SK-N-SH (cell line): Measurements from ENCODE around the gene DYNC1H1. TPM values are rescaled to one million over a fixed set of nuclear protein-coding genes. Genes with fewer than 3 reads are reported as not detected.

Experiments used
- CTCF ChIA-PET: fragments of 300-600, 350-600 bp; formaldehyde crosslinking; extraction: SDS; loops from one replicate; lab custom pipeline; 2021; lab: Yijun Ruan, JAX
- POLR2A ChIA-PET: fragments of 350-600 bp; sonication (Branson Sonifier 250); formaldehyde crosslinking; extraction: SDS; loops from one replicate; lab custom pipeline; 2020; ENCODE audit warnings: antibody characterized with exemption, inconsistent platforms; lab: Yijun Ruan, JAX
- DNase-seq: peaks from one replicate; pipeline ENCODE4 v3.0.0; 2012
- H2AFZ ChIP-seq: fragments of 200-600 bp; sonication (generic); 2 replicates; pipeline ENCODE4 v1.8.1; 2016; ENCODE audit warnings: antibody characterized with exemption, mild to moderate bottlenecking, low read depth
- H3F3A ChIP-seq: fragments of 200-600 bp; sonication (generic); replicated peaks from 2 replicates; pipeline ENCODE3; 2016; ENCODE audit warnings: antibody characterized with exemption, mild to moderate bottlenecking; ENCODE audit not compliant: insufficient read depth
- H3K27ac ChIP-seq, 2 experiments: fragments of 200-500 bp in 1 of 2; fragments of 200-600 bp in 1 of 2; sonication (Bioruptor generic) in 1 of 2; sonication (generic), shearing (Covaris generic) in 1 of 2; 2 replicates each; pipeline versions ENCODE4 v1.5.1 to v1.6.1; 2014 to 2016; ENCODE audit warnings: low read depth in 2 of 2, inconsistent platforms in 1 of 2, low read length in 1 of 2, mild to moderate bottlenecking in 1 of 2, mixed read lengths in 1 of 2
- H3K27me3 ChIP-seq: fragments of 200-600 bp; sonication (generic), shearing (Covaris generic); 2 replicates; pipeline ENCODE4 v1.6.1; 2016; ENCODE audit warnings: mixed run types; ENCODE audit not compliant: insufficient read depth
- H3K36me3 ChIP-seq, 2 experiments: fragments of 200-500 bp in 1 of 2; fragments of 200-600 bp in 1 of 2; sonication (Bioruptor generic) in 1 of 2; sonication (generic) in 1 of 2; replicated peaks in 1 of 2; 2 replicates each; pipeline versions ENCODE3 to v1.5.1; 2014 to 2016; ENCODE audit warnings: low read length in 1 of 2, mild to moderate bottlenecking in 1 of 2; ENCODE audit not compliant: insufficient read depth in 2 of 2, control insufficient read depth in 1 of 2
- H3K4me1 ChIP-seq, 2 experiments: fragments of 200-500 bp in 1 of 2; fragments of 200-600 bp in 1 of 2; sonication (Bioruptor generic) in 1 of 2; sonication (generic), shearing (Covaris generic) in 1 of 2; 2 replicates each; pipeline versions ENCODE4 v1.5.1 to v1.6.1; 2014 to 2016; ENCODE audit warnings: low read depth in 1 of 2, low read length in 1 of 2, mixed run types in 1 of 2; ENCODE audit not compliant: insufficient read depth in 2 of 2, control insufficient read depth in 1 of 2
- H3K4me2 ChIP-seq: fragments of 200-600 bp; sonication (generic), shearing (Covaris generic); 2 replicates; pipeline ENCODE4 v1.6.1; 2017; ENCODE audit warnings: mixed run types
- H3K4me3 ChIP-seq, 2 experiments: fragments of 200-500 bp in 1 of 2; fragments of 200-600 bp in 1 of 2; sonication (Bioruptor generic) in 1 of 2; sonication (generic), shearing (Covaris generic) in 1 of 2; 2 replicates each; pipeline versions ENCODE4 v1.5.1 to v1.8.1; 2014 to 2016; ENCODE audit warnings: low read depth in 2 of 2, inconsistent platforms in 1 of 2, low read length in 1 of 2, mild to moderate bottlenecking in 1 of 2, mixed read lengths in 1 of 2, moderate library complexity in 1 of 2
- H3K79me2 ChIP-seq: fragments of 200-600 bp; sonication (generic); 2 replicates; pipeline ENCODE4 v1.8.1; 2017; ENCODE audit warnings: mild to moderate bottlenecking; ENCODE audit not compliant: insufficient read depth
- H3K9ac ChIP-seq: fragments of 200-600 bp; sonication (generic); 2 replicates; pipeline ENCODE4 v1.6.1; 2017; ENCODE audit warnings: mixed run types
- H3K9me2 ChIP-seq: fragments of 200-600 bp; sonication (generic); 2 replicates; pipeline ENCODE4 v1.6.1; 2017; ENCODE audit warnings: mixed run types
- H3K9me3 ChIP-seq: fragments of 200-600 bp; sonication (generic); 2 replicates; pipeline ENCODE4 v1.6.1; 2017; ENCODE audit warnings: mixed run types, mild to moderate bottlenecking, moderate library complexity
- H4K20me1 ChIP-seq: fragments of 200-600 bp; sonication (generic); 2 replicates; pipeline ENCODE4 v1.6.1; 2017; ENCODE audit warnings: mild to moderate bottlenecking, mixed run types; ENCODE audit not compliant: insufficient read depth
- JUND ChIP-seq: IDR thresholded peaks from 2 replicates; pipeline ENCODE4 v1.4.0; 2012
- MEF2A ChIP-seq: IDR thresholded peaks from 2 replicates; pipeline ENCODE4 v1.4.0; 2012; ENCODE audit warnings: low read depth, borderline replicate concordance
- NFIC ChIP-seq: IDR thresholded peaks from 2 replicates; pipeline ENCODE4 v1.4.0; 2012; ENCODE audit warnings: borderline replicate concordance
- RCOR1 ChIP-seq: fragments of 150-350 bp; IDR thresholded peaks from 2 replicates; pipeline ENCODE4 v1.6.1; 2017; ENCODE audit warnings: antibody characterized with exemption, low read length
- TAF1 ChIP-seq: IDR thresholded peaks from 2 replicates; pipeline ENCODE4 v1.6.1; 2012; ENCODE audit warnings: low read depth, mild to moderate bottlenecking, low read length, moderate library complexity, borderline replicate concordance
- YY1 ChIP-seq: IDR thresholded peaks from 2 replicates; pipeline ENCODE4 v1.4.0; 2012; ENCODE audit warnings: low read depth, mild to moderate bottlenecking
- WGBS: methylation state at CpG from one replicate; pipeline ENCODE4 v1.1.6; 2017; ENCODE audit warnings: low lambda C conversion rate; 5-methylcytosine and 5-hydroxymethylcytosine counted together
- polyA plus RNA-seq, 3 experiments: library from polyadenylated mRNA; depleted of rRNA; stranded (reverse); fragments of >200 nt; gene quantifications; 2 replicates each; pipeline ENCODE4 v1.2.3, GENCODE V29; 2012
- TF ChIP-seq, protein P1 (sequence below): fragments of 200-600 bp; sonication (generic); IDR thresholded peaks from 2 replicates; pipeline ENCODE4 v1.6.1; 2017; ENCODE audit warnings: antibody characterized with exemption, mild to moderate bottlenecking, moderate library complexity
- TF ChIP-seq, protein P2 (sequence below): fragments of 150-350 bp; IDR thresholded peaks from 2 replicates; pipeline ENCODE4 v1.6.1; 2016; ENCODE audit warnings: mild to moderate bottlenecking, low read depth, low read length
- TF ChIP-seq, protein P3 (sequence below): IDR thresholded peaks from 2 replicates; pipeline ENCODE4 v1.4.0; 2012; ENCODE audit warnings: low read depth, borderline replicate concordance
- TF ChIP-seq, protein P4 (sequence below): IDR thresholded peaks from 2 replicates; pipeline ENCODE4 v1.4.0; 2012; ENCODE audit warnings: low read depth, borderline replicate concordance
- TF ChIP-seq, protein P5 (sequence below): IDR thresholded peaks from 2 replicates; pipeline ENCODE4; 2012
- TF ChIP-seq, protein P6 (sequence below): IDR thresholded peaks from 2 replicates; pipeline ENCODE4 v1.4.0; 2012; ENCODE audit warnings: low read depth

Gene DYNC1H1
- polyA plus RNA-seq, 1 of the 3 experiments (the other 2 are of a cell fraction): 140 TPM

DNA sequence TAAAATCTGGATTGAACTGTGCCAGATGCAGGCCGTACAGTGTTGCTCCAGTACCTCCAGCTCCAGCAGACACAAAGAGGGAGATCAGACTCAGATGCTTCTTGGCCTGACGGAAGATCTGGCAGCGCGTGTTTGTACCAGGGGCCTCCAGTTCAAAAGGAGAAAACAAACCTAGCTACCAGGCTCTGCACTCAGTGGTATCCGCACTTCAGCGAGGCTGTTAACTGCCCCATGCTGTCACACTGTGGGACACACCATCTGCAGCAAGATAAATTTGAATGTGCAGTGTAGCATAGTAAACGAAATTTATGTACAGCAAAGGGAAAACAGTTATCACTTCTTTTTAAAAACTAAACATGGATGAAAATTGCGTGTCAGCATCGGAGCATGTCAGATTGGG lies 5.1 kb downstream of the DYNC1H1 start:
- Histone ChIP-seq H3F3A (peaks cover 22% of the 10 kb centered on the region), H3K79me2 (peaks cover 96% of the 10 kb centered on the region), H2AFZ (no peak overlapping the region), H3K4me1 (peaks cover 15 to 27% of the 10 kb centered on the region in 2 experiments), H3K9me2 (no peaks in the 10 kb centered on the region), H4K20me1 (peaks cover 60% of the 10 kb centered on the region), H3K27ac (peak overlapping the region in 1 of 2 experiments; percentile 99; a peak in 1 of 4 replicates), H3K4me2 (no peak overlapping the region), H3K36me3 (peaks cover 9 to 27% of the 10 kb centered on the region in 2 experiments), H3K9me3 (no peaks in the 10 kb centered on the region), H3K9ac (no peak overlapping the region), H3K4me3 (no peak overlapping the region), H3K27me3 (no peaks in the 10 kb centered on the region)
- CTCF ChIA-PET: interaction anchor here (0.6 to 2.8 kb wide), 3 partner anchors 9 to 367 kb away, joined by 3 to 10 read pairs (median 3); no protein-coding TSS in a partner anchor
- POLR2A ChIA-PET: no interaction called here
- TF ChIP-seq TAF1 (no peak), YY1 (no peak), NFIC (no peak), JUND (no peak), RCOR1 (no peak), MEF2A (no peak)
- TF ChIP-seq, protein P1, sequence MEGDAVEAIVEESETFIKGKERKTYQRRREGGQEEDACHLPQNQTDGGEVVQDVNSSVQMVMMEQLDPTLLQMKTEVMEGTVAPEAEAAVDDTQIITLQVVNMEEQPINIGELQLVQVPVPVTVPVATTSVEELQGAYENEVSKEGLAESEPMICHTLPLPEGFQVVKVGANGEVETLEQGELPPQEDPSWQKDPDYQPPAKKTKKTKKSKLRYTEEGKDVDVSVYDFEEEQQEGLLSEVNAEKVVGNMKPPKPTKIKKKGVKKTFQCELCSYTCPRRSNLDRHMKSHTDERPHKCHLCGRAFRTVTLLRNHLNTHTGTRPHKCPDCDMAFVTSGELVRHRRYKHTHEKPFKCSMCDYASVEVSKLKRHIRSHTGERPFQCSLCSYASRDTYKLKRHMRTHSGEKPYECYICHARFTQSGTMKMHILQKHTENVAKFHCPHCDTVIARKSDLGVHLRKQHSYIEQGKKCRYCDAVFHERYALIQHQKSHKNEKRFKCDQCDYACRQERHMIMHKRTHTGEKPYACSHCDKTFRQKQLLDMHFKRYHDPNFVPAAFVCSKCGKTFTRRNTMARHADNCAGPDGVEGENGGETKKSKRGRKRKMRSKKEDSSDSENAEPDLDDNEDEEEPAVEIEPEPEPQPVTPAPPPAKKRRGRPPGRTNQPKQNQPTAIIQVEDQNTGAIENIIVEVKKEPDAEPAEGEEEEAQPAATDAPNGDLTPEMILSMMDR: no peak
- TF ChIP-seq, protein P2, sequence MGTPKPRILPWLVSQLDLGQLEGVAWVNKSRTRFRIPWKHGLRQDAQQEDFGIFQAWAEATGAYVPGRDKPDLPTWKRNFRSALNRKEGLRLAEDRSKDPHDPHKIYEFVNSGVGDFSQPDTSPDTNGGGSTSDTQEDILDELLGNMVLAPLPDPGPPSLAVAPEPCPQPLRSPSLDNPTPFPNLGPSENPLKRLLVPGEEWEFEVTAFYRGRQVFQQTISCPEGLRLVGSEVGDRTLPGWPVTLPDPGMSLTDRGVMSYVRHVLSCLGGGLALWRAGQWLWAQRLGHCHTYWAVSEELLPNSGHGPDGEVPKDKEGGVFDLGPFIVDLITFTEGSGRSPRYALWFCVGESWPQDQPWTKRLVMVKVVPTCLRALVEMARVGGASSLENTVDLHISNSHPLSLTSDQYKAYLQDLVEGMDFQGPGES: no peak
- TF ChIP-seq, protein P3, sequence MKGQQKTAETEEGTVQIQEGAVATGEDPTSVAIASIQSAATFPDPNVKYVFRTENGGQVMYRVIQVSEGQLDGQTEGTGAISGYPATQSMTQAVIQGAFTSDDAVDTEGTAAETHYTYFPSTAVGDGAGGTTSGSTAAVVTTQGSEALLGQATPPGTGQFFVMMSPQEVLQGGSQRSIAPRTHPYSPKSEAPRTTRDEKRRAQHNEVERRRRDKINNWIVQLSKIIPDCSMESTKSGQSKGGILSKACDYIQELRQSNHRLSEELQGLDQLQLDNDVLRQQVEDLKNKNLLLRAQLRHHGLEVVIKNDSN: no peak
- TF ChIP-seq, protein P4, sequence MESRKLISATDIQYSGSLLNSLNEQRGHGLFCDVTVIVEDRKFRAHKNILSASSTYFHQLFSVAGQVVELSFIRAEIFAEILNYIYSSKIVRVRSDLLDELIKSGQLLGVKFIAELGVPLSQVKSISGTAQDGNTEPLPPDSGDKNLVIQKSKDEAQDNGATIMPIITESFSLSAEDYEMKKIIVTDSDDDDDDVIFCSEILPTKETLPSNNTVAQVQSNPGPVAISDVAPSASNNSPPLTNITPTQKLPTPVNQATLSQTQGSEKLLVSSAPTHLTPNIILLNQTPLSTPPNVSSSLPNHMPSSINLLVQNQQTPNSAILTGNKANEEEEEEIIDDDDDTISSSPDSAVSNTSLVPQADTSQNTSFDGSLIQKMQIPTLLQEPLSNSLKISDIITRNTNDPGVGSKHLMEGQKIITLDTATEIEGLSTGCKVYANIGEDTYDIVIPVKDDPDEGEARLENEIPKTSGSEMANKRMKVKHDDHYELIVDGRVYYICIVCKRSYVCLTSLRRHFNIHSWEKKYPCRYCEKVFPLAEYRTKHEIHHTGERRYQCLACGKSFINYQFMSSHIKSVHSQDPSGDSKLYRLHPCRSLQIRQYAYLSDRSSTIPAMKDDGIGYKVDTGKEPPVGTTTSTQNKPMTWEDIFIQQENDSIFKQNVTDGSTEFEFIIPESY: no peak
- TF ChIP-seq, protein P5, sequence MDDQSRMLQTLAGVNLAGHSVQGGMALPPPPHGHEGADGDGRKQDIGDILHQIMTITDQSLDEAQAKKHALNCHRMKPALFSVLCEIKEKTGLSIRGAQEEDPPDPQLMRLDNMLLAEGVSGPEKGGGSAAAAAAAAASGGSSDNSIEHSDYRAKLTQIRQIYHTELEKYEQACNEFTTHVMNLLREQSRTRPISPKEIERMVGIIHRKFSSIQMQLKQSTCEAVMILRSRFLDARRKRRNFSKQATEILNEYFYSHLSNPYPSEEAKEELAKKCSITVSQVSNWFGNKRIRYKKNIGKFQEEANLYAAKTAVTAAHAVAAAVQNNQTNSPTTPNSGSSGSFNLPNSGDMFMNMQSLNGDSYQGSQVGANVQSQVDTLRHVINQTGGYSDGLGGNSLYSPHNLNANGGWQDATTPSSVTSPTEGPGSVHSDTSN: no peak
- TF ChIP-seq, protein P6, sequence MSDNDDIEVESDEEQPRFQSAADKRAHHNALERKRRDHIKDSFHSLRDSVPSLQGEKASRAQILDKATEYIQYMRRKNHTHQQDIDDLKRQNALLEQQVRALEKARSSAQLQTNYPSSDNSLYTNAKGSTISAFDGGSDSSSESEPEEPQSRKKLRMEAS: no peak
- WGBS: 96% methylated on average over 9 of the region's 9 CpGs
- no peak for DNase-seq
